ENCODE results near the gene STAT5A. TPM values are rescaled to one million over a fixed set of nuclear protein-coding genes. Genes with fewer than 3 reads are reported as not detected.

The STAT5A gene
- total and polyA plus RNA-seq, 12 donors, result 12.0 to 169 (median 81.2) TPM

DNA sequence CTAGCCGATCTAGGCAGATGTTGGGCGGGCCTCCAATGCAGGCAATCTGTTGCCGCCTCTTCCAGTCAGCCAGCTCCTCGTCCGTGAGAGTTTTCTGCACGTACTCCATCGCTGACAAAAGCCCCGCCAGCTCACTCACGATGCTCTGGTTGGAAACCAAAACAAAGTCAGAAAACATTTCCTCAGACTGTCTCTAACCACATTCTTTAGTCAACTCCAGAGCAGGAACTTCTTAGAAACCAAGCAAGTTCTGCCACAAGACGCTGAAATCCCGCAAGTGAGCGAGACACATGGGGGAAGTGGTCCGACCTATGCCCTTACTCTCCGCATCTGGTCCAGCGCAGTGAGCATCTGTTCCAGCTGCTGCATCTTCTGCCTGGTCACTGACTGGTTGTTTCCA, 49.1 kb downstream of the STAT5A start:
- H3K4me3 ChIP-seq, result no peak overlapping the region
- intact Hi-C loops (cut with DNase I), result no loop called here
- no peak for TF ChIP-seq POLR2A (IDR thresholded peaks at IDR 0.05)
- TF ChIP-seq, protein P1, sequence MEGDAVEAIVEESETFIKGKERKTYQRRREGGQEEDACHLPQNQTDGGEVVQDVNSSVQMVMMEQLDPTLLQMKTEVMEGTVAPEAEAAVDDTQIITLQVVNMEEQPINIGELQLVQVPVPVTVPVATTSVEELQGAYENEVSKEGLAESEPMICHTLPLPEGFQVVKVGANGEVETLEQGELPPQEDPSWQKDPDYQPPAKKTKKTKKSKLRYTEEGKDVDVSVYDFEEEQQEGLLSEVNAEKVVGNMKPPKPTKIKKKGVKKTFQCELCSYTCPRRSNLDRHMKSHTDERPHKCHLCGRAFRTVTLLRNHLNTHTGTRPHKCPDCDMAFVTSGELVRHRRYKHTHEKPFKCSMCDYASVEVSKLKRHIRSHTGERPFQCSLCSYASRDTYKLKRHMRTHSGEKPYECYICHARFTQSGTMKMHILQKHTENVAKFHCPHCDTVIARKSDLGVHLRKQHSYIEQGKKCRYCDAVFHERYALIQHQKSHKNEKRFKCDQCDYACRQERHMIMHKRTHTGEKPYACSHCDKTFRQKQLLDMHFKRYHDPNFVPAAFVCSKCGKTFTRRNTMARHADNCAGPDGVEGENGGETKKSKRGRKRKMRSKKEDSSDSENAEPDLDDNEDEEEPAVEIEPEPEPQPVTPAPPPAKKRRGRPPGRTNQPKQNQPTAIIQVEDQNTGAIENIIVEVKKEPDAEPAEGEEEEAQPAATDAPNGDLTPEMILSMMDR (IDR thresholded peaks at IDR 0.05), result no peak
- H3K9me3 ChIP-seq (replicated peaks in 1 of 3), result no peaks in the 10 kb centered on the region
- WGBS, 4 donors, result 73 to 78% (median 74%) methylated on average over 15 of the region's 15 CpGs
- H3K27me3 ChIP-seq, result no peaks in the 10 kb centered on the region
- peaks cover 0 to under 1% of the 10 kb centered on the region in 2 donors for H3K4me1 ChIP-seq (replicated peaks in 1 of 2)
- peaks cover 0 to 94% of the 10 kb centered on the region in 2 donors for H3K36me3 ChIP-seq (replicated peaks in 1 of 2)
- no peak for DNase-seq
- no peak overlapping the region for H3K27ac ChIP-seq

- H3K4me3 ChIP-seq, result no peak overlapping the region
- intact Hi-C loops (cut with DNase I), result no loop called here
- peaks cover 0 to 94% of the 10 kb centered on the region in 2 donors for H3K36me3 ChIP-seq (replicated peaks in 1 of 2)
- no peaks in the 10 kb centered on the region for H3K27me3 ChIP-seq
- no peak for TF ChIP-seq POLR2A (IDR thresholded peaks at IDR 0.05)
- TF ChIP-seq, protein P1 (IDR thresholded peaks at IDR 0.05), result no peak
- DNase-seq, result no peak
- 88 to 95% (median 95%) methylated on average over 4 of the region's 4 CpGs for WGBS, 4 donors
- no peak overlapping the region for H3K27ac ChIP-seq
- no peaks in the 10 kb centered on the region for H3K9me3 ChIP-seq (replicated peaks in 1 of 3)
- peaks cover 0 to 8% of the 10 kb centered on the region in 2 donors for H3K4me1 ChIP-seq (replicated peaks in 1 of 2)
Measured at GRCh38 chr17:42338427-42338985, 50.2 kb downstream of the STAT5A start.

GRCh38 chr17:42339221-42339620, 50.9 kb downstream of the STAT5A start:
- WGBS, 4 donors, result 88 to 94% (median 92%) methylated on average over 5 of the region's 5 CpGs
- Histone ChIP-seq H3K4me1 (replicated peaks in 1 of 2) (peaks cover 0 to 8% of the 10 kb centered on the region in 2 donors), H3K27ac (no peak overlapping the region), H3K4me3 (no peak overlapping the region), H3K9me3 (replicated peaks in 1 of 3) (no peaks in the 10 kb centered on the region), H3K27me3 (no peaks in the 10 kb centered on the region), H3K36me3 (replicated peaks in 1 of 2) (peaks cover 0 to 94% of the 10 kb centered on the region in 2 donors)
- intact Hi-C loops (cut with DNase I), result no loop called here
- no peak for DNase-seq
- no peak for TF ChIP-seq POLR2A (IDR thresholded peaks at IDR 0.05)
- TF ChIP-seq, protein P1 (IDR thresholded peaks at IDR 0.05), result no peak

- peak overlapping the region in 1 of 5 donors; percentile 4 for H3K27ac ChIP-seq
- TF ChIP-seq, protein P1 (IDR thresholded peaks at IDR 0.05), result no peak
- TF ChIP-seq POLR2A (IDR thresholded peaks at IDR 0.05), result no peak
- intact Hi-C loops (cut with DNase I), result no loop called here
- peaks cover 0 to 94% of the 10 kb centered on the region in 2 donors for H3K36me3 ChIP-seq (replicated peaks in 1 of 2)
- H3K27me3 ChIP-seq, result no peaks in the 10 kb centered on the region
- no peaks in the 10 kb centered on the region for H3K9me3 ChIP-seq (replicated peaks in 1 of 3)
- no peak overlapping the region for H3K4me3 ChIP-seq
- peaks cover 0 to 8% of the 10 kb centered on the region in 2 donors for H3K4me1 ChIP-seq (replicated peaks in 1 of 2)
- DNase-seq, result no peak
Measured at GRCh38 chr17:42340691-42341127, 52.4 kb downstream of the STAT5A start.
